BJ (cell line): ENCODE data around the gene NBPF14. TPM values are rescaled to one million over a fixed set of nuclear protein-coding genes. Genes with fewer than 3 reads are reported as not detected.
"Not testable (repeated sequence)": the region's sequence is repeated elsewhere in the genome, so short reads cannot be mapped to it uniquely, and the experiment has no call there.

Source experiments
- CTCF ChIA-PET: fragments of 350-600 bp; formaldehyde crosslinking; extraction: SDS; loops from one replicate; lab custom pipeline; 2021; ENCODE audit warnings: antibody characterized with exemption, inconsistent platforms; lab: Yijun Ruan, JAX
- POLR2A ChIA-PET: fragments of 300-600 bp; sonication (Branson Sonifier 250); formaldehyde crosslinking; extraction: SDS; loops from one replicate; lab custom pipeline; 2021; ENCODE audit warnings: antibody characterized with exemption; lab: Charles Lee
- DNase-seq: peaks from one replicate; pipeline ENCODE4 v3.0.0-alpha.2; 2011; ENCODE audit warnings: low read depth
- H3K27me3 ChIP-seq: 2 replicates; pipeline ENCODE4 v1.6.0; 2011; ENCODE audit warnings: low read length; ENCODE audit not compliant: control insufficient read depth, insufficient read depth
- H3K36me3 ChIP-seq: 2 replicates; pipeline ENCODE4 v1.5.1; 2011; ENCODE audit warnings: low read length; ENCODE audit not compliant: control insufficient read depth, insufficient read depth
- H3K4me3 ChIP-seq: 2 replicates; pipeline ENCODE4 v1.5.1; 2011; ENCODE audit warnings: low read depth, mild to moderate bottlenecking, control low read depth, low read length
- polyA plus RNA-seq: library from polyadenylated mRNA; depleted of rRNA; stranded (reverse); fragments of >200 nt; gene quantifications from 2 replicates; pipeline ENCODE4 v1.2.3, GENCODE V29; 2011; rRNA removed
- small RNA-seq: library from RNA; depleted of rRNA; stranded (forward); fragments of <200 nt; gene quantifications from one replicate; pipeline ENCODE3, GENCODE V24; 2012; ENCODE audit warnings: low replicate concordance, low read depth; ENCODE audit not compliant: insufficient read length

Gene NBPF14
- polyA plus RNA-seq, 1 experiment, result 23.8 TPM

GRCh38 chr1:148522561-148523204 lies 73.1 kb downstream of the NBPF14 start:
- CTCF ChIA-PET, H3K36me3 ChIP-seq, H3K27me3 ChIP-seq, POLR2A ChIA-PET: not testable (repeated sequence)
- peak overlapping the region; percentile 51 for H3K4me3 ChIP-seq
- peak; percentile 73 for DNase-seq

DNA sequence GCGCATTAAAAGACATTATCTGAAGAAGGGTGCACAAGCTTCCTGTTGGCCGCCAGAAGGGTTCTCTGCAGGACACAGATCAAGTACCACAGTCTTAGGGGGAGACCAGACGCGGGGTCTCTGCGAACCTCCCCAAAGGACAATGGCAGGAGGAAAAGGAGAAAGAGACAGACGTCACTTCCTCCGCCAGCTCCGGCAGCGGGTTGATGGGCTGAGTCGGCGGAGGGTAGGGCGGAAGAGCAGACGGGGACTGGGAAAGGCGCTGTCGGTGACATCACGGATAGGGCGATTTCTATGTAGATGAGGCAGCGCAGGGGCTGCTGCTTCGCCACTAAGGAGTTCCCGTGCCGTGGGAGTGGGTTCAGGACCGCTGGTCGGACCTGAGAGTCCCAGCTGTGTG lies 73.7 kb downstream of the NBPF14 start:
- POLR2A ChIA-PET, H3K36me3 ChIP-seq, H3K27me3 ChIP-seq, CTCF ChIA-PET, DNase-seq: not testable (repeated sequence)
- peak overlapping the region; percentile 51 for H3K4me3 ChIP-seq

GRCh38 chr1:148514310-148514709 lies 81.5 kb downstream of the NBPF14 start:
- POLR2A ChIA-PET, DNase-seq, CTCF ChIA-PET, H3K4me3 ChIP-seq, H3K27me3 ChIP-seq, H3K36me3 ChIP-seq: not testable (repeated sequence)

DNA sequence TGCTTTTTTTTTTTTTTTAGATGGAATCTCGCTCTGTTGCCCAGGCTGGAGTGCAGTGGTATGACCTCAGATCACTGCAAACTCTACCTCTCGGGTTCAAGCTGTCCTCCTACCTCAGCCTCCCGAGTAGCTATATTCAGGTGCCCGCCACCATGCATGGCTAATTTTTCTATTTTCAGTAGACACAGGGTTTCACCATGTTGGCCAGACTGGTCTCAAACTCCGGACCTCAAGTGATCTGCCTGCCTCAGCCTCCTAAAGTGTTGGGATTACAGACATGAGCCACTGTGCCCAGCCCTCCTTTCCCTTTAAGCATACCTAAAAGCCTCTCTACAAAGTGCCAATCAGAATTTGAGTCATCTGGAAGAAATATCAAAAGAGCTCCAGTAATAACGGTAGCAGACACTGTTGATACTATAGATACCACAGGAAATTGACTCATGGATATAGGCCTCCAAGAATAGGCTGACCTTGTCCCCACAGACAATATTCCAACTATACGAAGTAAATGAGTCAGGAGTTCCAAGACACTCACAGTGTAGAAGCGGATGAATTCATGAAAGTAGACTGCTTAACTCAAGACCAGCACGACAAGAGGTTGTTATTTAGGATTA lies 83.1 kb downstream of the NBPF14 start:
- CTCF ChIA-PET, H3K4me3 ChIP-seq, POLR2A ChIA-PET, H3K36me3 ChIP-seq, DNase-seq, H3K27me3 ChIP-seq: not testable (repeated sequence)

DNA sequence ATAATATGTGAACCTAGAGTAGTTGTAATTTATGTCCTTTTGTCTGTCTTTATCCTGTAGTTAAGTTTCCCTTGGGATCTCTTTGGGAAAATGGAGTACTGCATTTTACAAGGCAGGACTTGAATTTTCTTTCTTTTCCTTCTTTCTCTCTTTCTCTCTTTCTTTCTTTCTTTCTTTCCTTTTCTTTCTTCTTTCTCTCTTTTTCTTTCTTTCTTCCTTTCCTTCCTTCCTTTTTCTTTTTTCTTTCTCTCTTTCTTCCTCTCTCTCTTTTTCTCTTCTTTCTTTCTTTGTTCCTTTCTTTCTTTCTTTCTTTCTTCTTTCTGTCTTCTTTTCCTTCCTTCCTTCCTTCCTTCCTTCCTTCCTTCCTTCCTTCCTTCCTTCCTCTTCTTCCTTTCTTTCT lies 101.9 kb downstream of the NBPF14 start:
- DNase-seq, CTCF ChIA-PET, H3K36me3 ChIP-seq, H3K4me3 ChIP-seq, H3K27me3 ChIP-seq, POLR2A ChIA-PET: not testable (repeated sequence)

GRCh38 chr1:148483029-148483428 lies 112.8 kb downstream of the NBPF14 start, which contains the start of gene PPIAL4G:
Gene PPIAL4G, minus strand, starts transcription at chr1:148483302. Its CDS starts 50 bp downstream, at chr1:148483252.
- H3K36me3 ChIP-seq, H3K4me3 ChIP-seq, DNase-seq, CTCF ChIA-PET, POLR2A ChIA-PET, H3K27me3 ChIP-seq: not testable (repeated sequence)

Small RNA genes lying within 50 kb of the gene (small RNA-seq; reads per million reads assigned to genes)
- gene RF00003, result 3.2 reads per million, percentile 41 among the genes with 10 or more reads in this experiment

Other genes with a start within 250 kb of the NBPF14 start
- not detected in 2 replicates for gene PPIAL4G, start 112.7 kb downstream of the NBPF14 start, polyA plus RNA-seq
- 19.6 and 20.4 TPM in 2 replicates for gene NUDT4B, start 152.8 kb upstream of the NBPF14 start, polyA plus RNA-seq
- 71.7 and 75.1 TPM in 2 replicates for gene PDE4DIP, start 248.4 kb upstream of the NBPF14 start, polyA plus RNA-seq